Measurements from ENCODE around the gene SCYL2. TPM values are rescaled to one million over a fixed set of nuclear protein-coding genes. Genes with fewer than 3 reads are reported as not detected.
"Not testable (repeated sequence)": the region's sequence is repeated elsewhere in the genome, so short reads cannot be mapped to it uniquely, and the experiment has no call there.

Gene SCYL2
- total and polyA plus RNA-seq, 10 of the 15 experiments (the other 5 are each of a cell fraction or from before 2014, with no cell fraction given), result 5.4 to 34.3 (median 26.9) TPM

GRCh38 chr12:100344351-100344750, 77.4 kb downstream of the SCYL2 start:
- H3K27me3 ChIP-seq (replicated peaks in 1 of 2; ENCODE audit: control insufficient read depth in 2 of 2, insufficient read depth in 2 of 2, low read length in 1 of 2); H2AFZ ChIP-seq (ENCODE audit: control insufficient read depth, low read depth, low read length); H3K9me3 ChIP-seq (replicated peaks; ENCODE audit: control insufficient read depth, insufficient read depth, low read length); H3K27ac ChIP-seq (ENCODE audit: control insufficient read depth, insufficient read depth); DNase-seq (ENCODE audit: low read depth, low spot score); H3K4me1 ChIP-seq (ENCODE audit: control insufficient read depth, insufficient read depth, low read length); H3K36me3 ChIP-seq (ENCODE audit: control insufficient read depth in 2 of 2, insufficient read depth in 2 of 2, low read length in 1 of 2); POLR2A ChIA-PET; in situ Hi-C loops (cut with MboI); SMC1A ChIA-PET (ENCODE audit: uncharacterized antibody, unreplicated experiment); H3K4me3 ChIP-seq; BruUV-seq (replicated peaks); FAIRE-seq; H3K9ac ChIP-seq (ENCODE audit: control insufficient read depth, insufficient read depth, low read length); H3K4me2 ChIP-seq (ENCODE audit: control insufficient read depth, insufficient read depth); intact Hi-C loops (cut with micrococcal nuclease; ENCODE audit: unreplicated experiment); H3K79me2 ChIP-seq (ENCODE audit: control insufficient read depth, insufficient read depth, low read length); H4K20me1 ChIP-seq (ENCODE audit: control insufficient read depth, insufficient read depth); ATAC-seq: not testable (repeated sequence)
- ChIA-PET RAD21 (ENCODE audit: unreplicated experiment) (interaction anchor here (0.8 kb wide), 1 partner anchor 60 kb away, joined by 3 read pairs; no protein-coding TSS in a partner anchor), CTCF (interaction anchor here (1.1 kb wide), 2 partner anchors 109 to 327 kb away, joined by 3 read pairs; no protein-coding TSS in a partner anchor)
- WGBS (ENCODE audit: insufficient coverage, insufficient replicate concordance, low lambda C conversion rate, missing lambda C conversion rate), result 94% methylated on average over 18 of the region's 18 CpGs

GRCh38 chr12:100345020-100345767, 78.2 kb downstream of the SCYL2 start:
- POLR2A ChIA-PET, result no interaction called here
- Histone ChIP-seq H3K4me3 (no peak overlapping the region), H4K20me1 (ENCODE audit: control insufficient read depth, insufficient read depth) (no peaks in the 10 kb centered on the region), H3K36me3 (ENCODE audit: control insufficient read depth in 2 of 2, insufficient read depth in 2 of 2, low read length in 1 of 2) (no peaks in the 10 kb centered on the region), H3K9me3 (replicated peaks; ENCODE audit: control insufficient read depth, insufficient read depth, low read length) (no peaks in the 10 kb centered on the region), H3K4me2 (ENCODE audit: control insufficient read depth, insufficient read depth) (no peak overlapping the region), H3K4me1 (ENCODE audit: control insufficient read depth, insufficient read depth, low read length) (no peaks in the 10 kb centered on the region), H3K9ac (ENCODE audit: control insufficient read depth, insufficient read depth, low read length) (no peak overlapping the region), H3K79me2 (ENCODE audit: control insufficient read depth, insufficient read depth, low read length) (no peaks in the 10 kb centered on the region), H3K27me3 (replicated peaks in 1 of 2; ENCODE audit: control insufficient read depth in 2 of 2, insufficient read depth in 2 of 2, low read length in 1 of 2) (no peaks in the 10 kb centered on the region), H2AFZ (ENCODE audit: control insufficient read depth, low read depth, low read length) (no peak overlapping the region), H3K27ac (ENCODE audit: control insufficient read depth, insufficient read depth) (no peak overlapping the region)
- TF ChIP-seq JUNB (IDR thresholded peaks at IDR 0.05), result no peak
- TF ChIP-seq EED (IDR thresholded peaks at IDR 0.05; ENCODE audit: low read depth), result no peak
- no peak for TF ChIP-seq CEBPB (IDR thresholded peaks at IDR 0.05; ENCODE audit: borderline replicate concordance in 1 of 2, low read depth in 2 of 2, low read length in 2 of 2)
- TF ChIP-seq BCL11A (IDR thresholded peaks at IDR 0.05; ENCODE audit: low read depth, low read length), result no peak
- TF ChIP-seq FOXK2 (IDR thresholded peaks at IDR 0.05), result no peak
- TF ChIP-seq ZSCAN29 (IDR thresholded peaks at IDR 0.05), result no peak
- BruUV-seq (replicated peaks), result no TSS peak
- CTCF ChIA-PET, result interaction anchor here (0.6 to 1.2 kb wide), 4 partner anchors 16 to 326 kb away, joined by 3 read pairs; no protein-coding TSS in a partner anchor
- ATAC-seq, result no peak
- FAIRE-seq, result no peak
- in situ Hi-C loops (cut with MboI) (no loop called here), intact Hi-C loops (cut with micrococcal nuclease; ENCODE audit: unreplicated experiment) (loop anchor here (5.0 kb wide), 1 partner anchor 207 kb away; no protein-coding TSS in a partner anchor)
- RAD21 ChIA-PET (ENCODE audit: unreplicated experiment), result interaction anchor here (0.8 kb wide), 1 partner anchor 59 kb away, joined by 3 read pairs; no protein-coding TSS in a partner anchor
- 50% methylated on average over 1 of the region's 1 CpG for WGBS (ENCODE audit: insufficient coverage, insufficient replicate concordance, low lambda C conversion rate, missing lambda C conversion rate)
- SMC1A ChIA-PET (ENCODE audit: uncharacterized antibody, unreplicated experiment), result interaction anchor here (1.0 kb wide), 1 partner anchor 110 kb away, joined by 3 read pairs; no protein-coding TSS in a partner anchor
- DNase-seq (ENCODE audit: low read depth, low spot score), result no peak

All from GM12878 (cell line).